ENCODE results near the gene HABP2.

DNA sequence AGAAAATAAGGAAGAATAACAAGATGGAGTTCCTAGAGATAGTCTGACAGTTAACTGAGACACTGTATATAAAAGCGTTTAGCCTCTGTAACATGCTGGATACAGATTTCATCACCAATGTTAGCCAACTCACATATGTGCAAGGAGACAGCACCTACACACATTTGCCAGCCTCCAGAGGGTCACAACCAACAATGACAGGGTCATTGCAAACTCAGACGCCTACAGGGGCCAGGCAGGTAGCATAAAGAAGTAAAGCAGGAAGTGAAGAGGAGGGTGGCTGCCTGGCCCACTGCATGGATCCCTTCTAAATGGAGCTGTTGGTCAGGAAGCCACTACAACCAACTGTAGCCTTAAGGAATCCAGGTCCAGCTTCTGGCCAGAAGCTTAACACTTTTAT lies 60.6 kb downstream of the HABP2 start:
- TF ChIP-seq MYBL2 (IDR thresholded peaks at IDR 0.05; ENCODE audit: low read depth) (no peak), MYBL2 (CRISPR knock-in tag; IDR thresholded peaks at IDR 0.05; ENCODE audit: borderline replicate concordance) (no peak), EP300 (IDR thresholded peaks at IDR 0.05; ENCODE audit: low read length) (no peak), HCFC1 (IDR thresholded peaks at IDR 0.05; ENCODE audit: low read depth, low read length) (no peak)
- TF ChIP-seq, protein P1, sequence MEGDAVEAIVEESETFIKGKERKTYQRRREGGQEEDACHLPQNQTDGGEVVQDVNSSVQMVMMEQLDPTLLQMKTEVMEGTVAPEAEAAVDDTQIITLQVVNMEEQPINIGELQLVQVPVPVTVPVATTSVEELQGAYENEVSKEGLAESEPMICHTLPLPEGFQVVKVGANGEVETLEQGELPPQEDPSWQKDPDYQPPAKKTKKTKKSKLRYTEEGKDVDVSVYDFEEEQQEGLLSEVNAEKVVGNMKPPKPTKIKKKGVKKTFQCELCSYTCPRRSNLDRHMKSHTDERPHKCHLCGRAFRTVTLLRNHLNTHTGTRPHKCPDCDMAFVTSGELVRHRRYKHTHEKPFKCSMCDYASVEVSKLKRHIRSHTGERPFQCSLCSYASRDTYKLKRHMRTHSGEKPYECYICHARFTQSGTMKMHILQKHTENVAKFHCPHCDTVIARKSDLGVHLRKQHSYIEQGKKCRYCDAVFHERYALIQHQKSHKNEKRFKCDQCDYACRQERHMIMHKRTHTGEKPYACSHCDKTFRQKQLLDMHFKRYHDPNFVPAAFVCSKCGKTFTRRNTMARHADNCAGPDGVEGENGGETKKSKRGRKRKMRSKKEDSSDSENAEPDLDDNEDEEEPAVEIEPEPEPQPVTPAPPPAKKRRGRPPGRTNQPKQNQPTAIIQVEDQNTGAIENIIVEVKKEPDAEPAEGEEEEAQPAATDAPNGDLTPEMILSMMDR (IDR thresholded peaks at IDR 0.05 in 2 of 3, conservative IDR thresholded peaks at IDR 0.05 in 1 of 3; ENCODE audit: insufficient read depth in 2 of 3, low read depth in 1 of 3, low read length in 3 of 3): no peak
- TF ChIP-seq, protein P2, sequence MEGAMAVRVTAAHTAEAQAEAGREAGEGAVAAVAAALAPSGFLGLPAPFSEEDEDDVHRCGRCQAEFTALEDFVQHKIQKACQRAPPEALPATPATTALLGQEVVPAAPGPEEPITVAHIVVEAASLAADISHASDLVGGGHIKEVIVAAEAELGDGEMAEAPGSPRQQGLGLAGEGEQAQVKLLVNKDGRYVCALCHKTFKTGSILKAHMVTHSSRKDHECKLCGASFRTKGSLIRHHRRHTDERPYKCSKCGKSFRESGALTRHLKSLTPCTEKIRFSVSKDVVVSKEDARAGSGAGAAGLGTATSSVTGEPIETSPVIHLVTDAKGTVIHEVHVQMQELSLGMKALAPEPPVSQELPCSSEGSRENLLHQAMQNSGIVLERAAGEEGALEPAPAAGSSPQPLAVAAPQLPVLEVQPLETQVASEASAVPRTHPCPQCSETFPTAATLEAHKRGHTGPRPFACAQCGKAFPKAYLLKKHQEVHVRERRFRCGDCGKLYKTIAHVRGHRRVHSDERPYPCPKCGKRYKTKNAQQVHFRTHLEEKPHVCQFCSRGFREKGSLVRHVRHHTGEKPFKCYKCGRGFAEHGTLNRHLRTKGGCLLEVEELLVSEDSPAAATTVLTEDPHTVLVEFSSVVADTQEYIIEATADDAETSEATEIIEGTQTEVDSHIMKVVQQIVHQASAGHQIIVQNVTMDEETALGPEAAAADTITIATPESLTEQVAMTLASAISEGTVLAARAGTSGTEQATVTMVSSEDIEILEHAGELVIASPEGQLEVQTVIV (CRISPR knock-in tag; IDR thresholded peaks at IDR 0.05; ENCODE audit: borderline replicate concordance): no peak
- TF ChIP-seq, protein P3, sequence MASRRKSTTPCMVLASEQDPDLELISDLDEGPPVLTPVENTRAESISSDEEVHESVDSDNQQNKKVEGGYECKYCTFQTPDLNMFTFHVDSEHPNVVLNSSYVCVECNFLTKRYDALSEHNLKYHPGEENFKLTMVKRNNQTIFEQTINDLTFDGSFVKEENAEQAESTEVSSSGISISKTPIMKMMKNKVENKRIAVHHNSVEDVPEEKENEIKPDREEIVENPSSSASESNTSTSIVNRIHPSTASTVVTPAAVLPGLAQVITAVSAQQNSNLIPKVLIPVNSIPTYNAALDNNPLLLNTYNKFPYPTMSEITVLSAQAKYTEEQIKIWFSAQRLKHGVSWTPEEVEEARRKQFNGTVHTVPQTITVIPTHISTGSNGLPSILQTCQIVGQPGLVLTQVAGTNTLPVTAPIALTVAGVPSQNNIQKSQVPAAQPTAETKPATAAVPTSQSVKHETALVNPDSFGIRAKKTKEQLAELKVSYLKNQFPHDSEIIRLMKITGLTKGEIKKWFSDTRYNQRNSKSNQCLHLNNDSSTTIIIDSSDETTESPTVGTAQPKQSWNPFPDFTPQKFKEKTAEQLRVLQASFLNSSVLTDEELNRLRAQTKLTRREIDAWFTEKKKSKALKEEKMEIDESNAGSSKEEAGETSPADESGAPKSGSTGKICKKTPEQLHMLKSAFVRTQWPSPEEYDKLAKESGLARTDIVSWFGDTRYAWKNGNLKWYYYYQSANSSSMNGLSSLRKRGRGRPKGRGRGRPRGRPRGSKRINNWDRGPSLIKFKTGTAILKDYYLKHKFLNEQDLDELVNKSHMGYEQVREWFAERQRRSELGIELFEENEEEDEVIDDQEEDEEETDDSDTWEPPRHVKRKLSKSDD (conservative IDR thresholded peaks at IDR 0.05; ENCODE audit: low read length): no peak
